IMR-90 (cell line): ENCODE data around the gene ULK1. TPM values are rescaled to one million over a fixed set of nuclear protein-coding genes. Genes with fewer than 3 reads are reported as not detected.

Experiments used
- ATAC-seq: fragments of 200-7000 bp; cut with Tn5 transposase; 2 replicates; pipeline ENCODE4 v1.9.1; 2020; ENCODE audit warnings: low read depth, mild to moderate bottlenecking, moderate library complexity
- BruUV-seq: library from RNA; stranded (reverse); fragments of 400-500 nt; replicated peaks from 2 replicates; lab custom pipeline; 2021; lab: Mats Ljungman, UMichigan
- CTCF ChIA-PET: fragments of 300-600 bp; formaldehyde crosslinking; extraction: SDS; loops from one replicate; lab custom pipeline; 2021; ENCODE audit warnings: antibody characterized with exemption; lab: Yijun Ruan, JAX
- POLR2A ChIA-PET: fragments of 300-600 bp; sonication (Branson Sonifier 250); formaldehyde crosslinking; loops from one replicate; lab custom pipeline; 2022; ENCODE audit warnings: antibody characterized with exemption; ENCODE audit not compliant: unreplicated experiment; lab: Charles Lee
- DNase-seq: peaks from one replicate; pipeline ENCODE4 v3.0.0; 2013
- H2AFZ ChIP-seq: replicated peaks from 2 replicates; pipeline ENCODE3; 2013; ENCODE audit warnings: low read length, mild to moderate bottlenecking; ENCODE audit not compliant: poor library complexity
- H2AK5ac ChIP-seq: 2 replicates; pipeline ENCODE4 v1.6.1; 2013; ENCODE audit warnings: low read depth, low read length, inconsistent platforms
- H2AK9ac ChIP-seq: replicated peaks from 2 replicates; pipeline ENCODE3; 2013; ENCODE audit warnings: mild to moderate bottlenecking, low read depth, low read length, moderate library complexity; ENCODE audit not compliant: poor library complexity
- H2BK120ac ChIP-seq: 2 replicates; pipeline ENCODE4 v1.6.1; 2013; ENCODE audit warnings: low read depth, low read length, inconsistent platforms
- H2BK15ac ChIP-seq: 3 replicates; pipeline ENCODE4 v1.6.1; 2013; ENCODE audit warnings: low read depth, low read length, inconsistent platforms
- H2BK20ac ChIP-seq: 2 replicates; pipeline ENCODE4 v1.6.1; 2013; ENCODE audit warnings: low read depth, mild to moderate bottlenecking, inconsistent platforms, low read length, moderate library complexity
- H2BK5ac ChIP-seq: 2 replicates; pipeline ENCODE4 v1.6.1; 2013; ENCODE audit warnings: mild to moderate bottlenecking, low read depth, low read length, inconsistent platforms; ENCODE audit not compliant: poor library complexity, severe bottlenecking
- H3K14ac ChIP-seq: replicated peaks from 2 replicates; pipeline ENCODE4 v1.6.1; 2013; ENCODE audit warnings: low read depth, low read length, inconsistent platforms
- H3K18ac ChIP-seq: 2 replicates; pipeline ENCODE4 v1.6.1; 2013; ENCODE audit warnings: low read depth, low read length, control low read depth
- H3K23ac ChIP-seq: 2 replicates; pipeline ENCODE4 v1.6.1; 2013; ENCODE audit warnings: low read depth, low read length, inconsistent platforms
- H3K27ac ChIP-seq: 2 replicates; pipeline ENCODE4 v1.5.1; 2013; ENCODE audit warnings: mild to moderate bottlenecking, control low read depth, low read length; ENCODE audit not compliant: insufficient read depth
- H3K27me3 ChIP-seq: 2 replicates; pipeline ENCODE4 v1.6.1; 2013; ENCODE audit warnings: low read length; ENCODE audit not compliant: control insufficient read depth, insufficient read depth
- H3K36me3 ChIP-seq: 2 replicates; pipeline ENCODE4 v1.6.1; 2013; ENCODE audit warnings: low read length, mixed read lengths; ENCODE audit not compliant: control insufficient read depth, insufficient read depth
- H3K4ac ChIP-seq: 2 replicates; pipeline ENCODE4 v1.6.1; 2013; ENCODE audit warnings: low read depth, low read length, inconsistent platforms
- H3K4me1 ChIP-seq: 2 replicates; pipeline ENCODE4 v1.6.1; 2013; ENCODE audit warnings: low read length, mixed read lengths; ENCODE audit not compliant: control insufficient read depth, insufficient read depth
- H3K4me2 ChIP-seq: 2 replicates; pipeline ENCODE4 v1.6.1; 2013; ENCODE audit warnings: low read depth, mild to moderate bottlenecking, control low read depth, low read length, moderate library complexity
- H3K4me3 ChIP-seq: 2 replicates; pipeline ENCODE4 v1.5.1; 2013; ENCODE audit warnings: low read depth, mild to moderate bottlenecking, control low read depth, low read length, moderate library complexity; ENCODE audit not compliant: insufficient read depth
- H3K56ac ChIP-seq: 2 replicates; pipeline ENCODE4 v1.6.1; 2013; ENCODE audit warnings: low read length, inconsistent platforms; ENCODE audit not compliant: insufficient read depth; ENCODE audit errors: extremely low read depth
- H3K79me1 ChIP-seq, 2 experiments: 2 replicates each; pipeline ENCODE4 v1.6.1; 2013; ENCODE audit warnings: low read length in 2 of 2, inconsistent platforms in 1 of 2, low read depth in 1 of 2
- H3K9ac ChIP-seq: 2 replicates; pipeline ENCODE4 v1.6.1; 2013; ENCODE audit warnings: low read depth, low read length, control low read depth
- H3K9me1 ChIP-seq: 2 replicates; pipeline ENCODE4 v1.6.1; 2013; ENCODE audit warnings: low read length, inconsistent platforms; ENCODE audit not compliant: insufficient read depth
- H3K9me3 ChIP-seq: 2 replicates; pipeline ENCODE4 v1.6.1; 2013; ENCODE audit warnings: low read length; ENCODE audit not compliant: control insufficient read depth, insufficient read depth
- H4K20me1 ChIP-seq: 2 replicates; pipeline ENCODE4 v1.6.1; 2013; ENCODE audit warnings: low read length, inconsistent platforms; ENCODE audit not compliant: insufficient read depth
- H4K5ac ChIP-seq: 2 replicates; pipeline ENCODE4 v1.6.1; 2013; ENCODE audit warnings: mild to moderate bottlenecking, low read depth, low read length, control low read depth
- H4K8ac ChIP-seq, 2 experiments: 2 replicates each; pipeline ENCODE4 v1.6.1; 2013; ENCODE audit warnings: low read depth in 2 of 2, low read length in 2 of 2, control low read depth in 1 of 2, inconsistent platforms in 1 of 2
- H4K91ac ChIP-seq: 2 replicates; pipeline ENCODE4 v1.6.1; 2013; ENCODE audit warnings: low read depth, low read length, inconsistent platforms; ENCODE audit not compliant: insufficient read depth
- BHLHE40 ChIP-seq: fragments of 150-350 bp; IDR thresholded peaks from 2 replicates; pipeline ENCODE4 v1.6.1; 2016; ENCODE audit warnings: mild to moderate bottlenecking, low read depth, low read length
- FOS ChIP-seq: fragments of 150-350 bp; IDR thresholded peaks from 2 replicates; pipeline ENCODE4 v1.6.1; 2016; ENCODE audit warnings: low read depth, low read length
- MAZ ChIP-seq: IDR thresholded peaks from 2 replicates; pipeline ENCODE4 v1.6.1; 2012; ENCODE audit warnings: low read depth, mild to moderate bottlenecking, low read length, improper control_type of control experiment, moderate library complexity, borderline replicate concordance
- MXI1 ChIP-seq: IDR thresholded peaks from 2 replicates; pipeline ENCODE4 v1.6.1; 2012; ENCODE audit warnings: low read depth, mild to moderate bottlenecking, low read length, moderate library complexity, borderline replicate concordance
- RFX5 ChIP-seq: IDR thresholded peaks from 2 replicates; pipeline ENCODE4 v1.8.0; 2012; ENCODE audit warnings: low read depth, mild to moderate bottlenecking, low read length, moderate library complexity
- SMC3 ChIP-seq: fragments of 150-350 bp; IDR thresholded peaks from 2 replicates; pipeline ENCODE4 v1.6.1; 2016; ENCODE audit warnings: low read depth, mild to moderate bottlenecking, antibody characterized with exemption, low read length, moderate library complexity
- WGBS, 2 experiments: methylation state at CpG; one replicate each; pipeline versions ENCODE4 v1.1.5 to v1.1.7; 2013; ENCODE audit warnings: missing lambda C conversion rate in 2 of 2; ENCODE audit not compliant: insufficient read length in 1 of 2; ENCODE audit errors: extremely low coverage in 2 of 2; 5-methylcytosine and 5-hydroxymethylcytosine counted together
- dilution Hi-C: fragments of 300-500 bp; cut with HindIII; formaldehyde crosslinking; loops from one replicate; pipeline ENCODE4 v1.14.3; 2018; ENCODE audit warnings: low sequenced_read_pairs; ENCODE audit not compliant: unreplicated experiment
- in situ Hi-C: fragments of 300-500 bp; cut with MboI; formaldehyde crosslinking; loops from 3 replicates; pipeline ENCODE4 v1.14.3; 2019; ENCODE audit warnings: low sequenced_read_pairs, inconsistent platforms, mixed read lengths
- intact Hi-C: fragments of 100-400 bp; cut with micrococcal nuclease; formaldehyde crosslinking; loops from 2 replicates; pipeline ENCODE4 v1.10.0; 2022
- polyA plus RNA-seq, 3 experiments: library from polyadenylated mRNA; depleted of rRNA; stranded (reverse); fragments of >200 nt; gene quantifications; 2 replicates each; pipeline ENCODE4 v1.2.3, GENCODE V29; 2012; ENCODE audit warnings: low replicate concordance in 1 of 3
- total RNA-seq: library from RNA; depleted of rRNA; stranded (reverse); fragments of >200 nt; gene quantifications from 2 replicates; pipeline ENCODE4 v1.2.3, GENCODE V29; 2012

ULK1 gene
- total and polyA plus RNA-seq, 2 of the 4 experiments (the other 2 are of a cell fraction), result 1.8 to 19.2 TPM

GRCh38 chr12:131912518-131913274, 18.3 kb downstream of the ULK1 start:
- H3K56ac ChIP-seq, result no peak overlapping the region
- ChIA-PET CTCF (no interaction called here), POLR2A (interaction anchor here (0.5 kb wide), 1 partner anchor 1096 kb away, joined by 5 read pairs; no protein-coding TSS in a partner anchor)
- H2BK15ac ChIP-seq, result no peak overlapping the region
- DNase-seq (peak; percentile 85), ATAC-seq (peak; percentile 89)
- peak overlapping the region; percentile 3 for H3K27ac ChIP-seq
- peak; percentile 41; the same call in 1 of the 2 replicates for TF ChIP-seq BHLHE40
- TF ChIP-seq MXI1, result peak; percentile 78; the same call in 1 of the 2 replicates
- TF ChIP-seq SMC3, result no peak
- peak; percentile 68 for TF ChIP-seq FOS
- no peak for TF ChIP-seq RFX5
- TF ChIP-seq MAZ, result peak; percentile 71; the same call in 1 of the 2 replicates
- peak overlapping the region; percentile 40 for H2BK5ac ChIP-seq
- peaks cover 75% of the 10 kb centered on the region for H3K36me3 ChIP-seq
- no peak overlapping the region; the same call in 1 of the 2 replicates for H2AK5ac ChIP-seq
- H2AK9ac ChIP-seq, result peak overlapping the region; percentile 87
- BruUV-seq, result no TSS peak
- H4K8ac ChIP-seq, result no peak overlapping the region
- no peak overlapping the region for H4K5ac ChIP-seq
- intact Hi-C loops (no loop called here), in situ Hi-C loops (no loop called here), dilution Hi-C loops (no loop called here)
- H3K79me1 ChIP-seq, result 0 out of 4 replicates have a peak, but pooled peaks cover 0 to 10% of the 10 kb centered on the region in 2 experiments
- H3K9ac ChIP-seq, result no peak overlapping the region
- no peak overlapping the region; the same call in 1 of the 2 replicates for H3K4ac ChIP-seq
- no peaks in the 10 kb centered on the region for H3K9me3 ChIP-seq
- peak overlapping the region; percentile 3 for H2AFZ ChIP-seq
- no peaks in the 10 kb centered on the region for H3K27me3 ChIP-seq
- peaks cover 9% of the 10 kb centered on the region for H3K4me1 ChIP-seq
- H3K9me1 ChIP-seq, result no peaks in the 10 kb centered on the region
- WGBS, 2 experiments, result 40% methylated on average over 9 of the region's 20 CpGs; no CpG with 5 or more reads in 1 of the 2 experiments
- H2BK20ac ChIP-seq, result no peak overlapping the region; the same call in 1 of the 2 replicates
- no peak overlapping the region for H2BK120ac ChIP-seq
- no peak overlapping the region for H3K18ac ChIP-seq
- no peak overlapping the region for H3K14ac ChIP-seq
- no peak overlapping the region for H3K23ac ChIP-seq
- no peak overlapping the region for H4K91ac ChIP-seq
- no peak overlapping the region for H3K4me3 ChIP-seq
- peaks cover 14% of the 10 kb centered on the region; the same call in 1 of the 2 replicates for H4K20me1 ChIP-seq
- no peak overlapping the region for H3K4me2 ChIP-seq
